ENCODE data around the gene ELANE. TPM values are rescaled to one million over a fixed set of nuclear protein-coding genes. Genes with fewer than 3 reads are reported as not detected.

The ELANE gene
- total RNA-seq: not detected in 2 replicates

DNA sequence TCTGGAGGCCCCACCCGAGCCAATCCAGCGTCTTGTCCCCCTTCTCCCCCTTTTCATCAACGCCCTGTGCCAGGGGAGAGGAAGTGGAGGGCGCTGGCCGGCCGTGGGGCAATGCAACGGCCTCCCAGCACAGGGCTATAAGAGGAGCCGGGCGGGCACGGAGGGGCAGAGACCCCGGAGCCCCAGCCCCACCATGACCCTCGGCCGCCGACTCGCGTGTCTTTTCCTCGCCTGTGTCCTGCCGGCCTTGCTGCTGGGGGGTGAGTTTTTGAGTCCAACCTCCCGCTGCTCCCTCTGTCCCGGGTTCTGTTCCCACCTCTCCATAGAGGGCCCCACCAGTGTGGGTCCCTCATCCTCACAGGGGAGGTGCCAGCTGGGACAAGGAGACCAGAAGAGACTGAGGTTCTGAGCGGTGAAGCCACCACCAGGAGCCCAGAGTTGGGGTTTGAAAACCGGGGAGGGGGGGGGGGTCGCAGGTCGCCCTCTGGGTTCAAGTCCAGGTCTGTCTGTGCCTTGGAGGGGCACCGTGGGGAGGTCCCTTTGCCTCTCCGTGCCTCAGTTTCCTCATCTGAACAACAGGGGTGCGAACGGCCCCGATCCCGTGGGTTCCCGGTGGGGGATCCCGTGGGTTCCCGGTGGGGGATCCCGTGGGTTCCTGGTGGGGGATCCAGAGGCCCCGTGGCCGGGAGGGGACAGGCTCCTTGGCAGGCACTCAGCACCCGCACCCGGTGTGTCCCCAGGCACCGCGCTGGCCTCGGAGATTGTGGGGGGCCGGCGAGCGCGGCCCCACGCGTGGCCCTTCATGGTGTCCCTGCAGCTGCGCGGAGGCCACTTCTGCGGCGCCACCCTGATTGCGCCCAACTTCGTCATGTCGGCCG lies at the start of gene ELANE:
ELANE (plus strand) TSS at position 168 of the 878 bp plus-strand sequence; CDS start at position 194, 26 bp downstream.
- no peak for DNase-seq (ENCODE audit: low read depth, low spot score)

DNA sequence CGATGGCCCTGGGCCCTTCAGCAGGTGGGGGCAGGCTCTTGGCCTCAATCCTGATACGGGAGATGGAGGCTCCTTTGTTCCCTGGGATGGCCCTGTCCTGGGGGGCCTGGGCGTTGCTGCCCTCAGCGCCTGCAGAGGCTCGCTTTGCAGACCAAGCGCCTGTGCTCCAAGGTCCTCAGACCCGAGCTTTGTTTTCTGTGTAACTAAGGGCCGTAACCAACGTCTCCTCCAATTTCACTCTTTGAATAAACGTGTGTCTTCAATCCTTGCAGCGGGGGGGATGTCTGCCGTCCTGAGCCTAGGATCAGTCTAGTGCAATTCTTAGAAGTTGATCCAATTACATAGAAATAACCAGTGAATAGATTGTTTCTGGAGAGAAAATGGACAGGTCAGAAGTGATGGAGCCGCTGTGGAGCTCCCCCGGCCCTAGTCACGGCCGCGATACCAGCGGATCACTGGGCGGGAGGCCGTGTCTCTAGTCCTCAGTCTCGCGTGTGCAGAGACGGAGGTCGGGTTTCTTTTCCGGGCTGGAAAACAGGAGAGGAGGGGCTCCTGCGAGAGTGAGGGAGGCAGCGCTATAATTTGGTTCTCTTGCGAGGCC lies 49.5 kb upstream of the ELANE start:
- no peak for DNase-seq (ENCODE audit: low read depth, low spot score)

DNA sequence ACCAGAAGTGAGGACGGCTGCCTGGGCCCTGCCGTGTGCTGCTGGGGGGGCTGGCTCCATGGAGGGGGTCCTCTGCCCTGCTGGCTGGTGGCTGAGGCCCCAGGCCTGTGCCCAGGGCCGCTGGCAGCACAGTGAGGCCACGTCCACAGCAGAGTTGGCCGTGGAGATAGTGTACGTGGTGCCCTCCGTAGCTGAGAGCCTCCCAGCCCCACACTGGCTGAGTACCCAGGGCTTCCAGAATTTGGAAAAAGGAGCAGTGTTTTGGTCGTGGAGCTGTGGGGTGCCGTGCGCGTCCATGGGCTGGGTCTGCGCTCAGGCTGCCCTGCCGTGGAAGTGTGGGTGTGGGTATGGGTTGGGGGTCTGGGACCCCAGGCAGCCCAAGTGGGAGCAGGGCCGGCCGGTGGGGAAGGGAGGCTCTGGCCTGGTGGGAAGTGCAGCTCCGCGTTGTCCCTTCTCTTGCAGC lies 49.0 kb upstream of the ELANE start:
- DNase-seq (ENCODE audit: low read depth, low spot score): no peak

DNA sequence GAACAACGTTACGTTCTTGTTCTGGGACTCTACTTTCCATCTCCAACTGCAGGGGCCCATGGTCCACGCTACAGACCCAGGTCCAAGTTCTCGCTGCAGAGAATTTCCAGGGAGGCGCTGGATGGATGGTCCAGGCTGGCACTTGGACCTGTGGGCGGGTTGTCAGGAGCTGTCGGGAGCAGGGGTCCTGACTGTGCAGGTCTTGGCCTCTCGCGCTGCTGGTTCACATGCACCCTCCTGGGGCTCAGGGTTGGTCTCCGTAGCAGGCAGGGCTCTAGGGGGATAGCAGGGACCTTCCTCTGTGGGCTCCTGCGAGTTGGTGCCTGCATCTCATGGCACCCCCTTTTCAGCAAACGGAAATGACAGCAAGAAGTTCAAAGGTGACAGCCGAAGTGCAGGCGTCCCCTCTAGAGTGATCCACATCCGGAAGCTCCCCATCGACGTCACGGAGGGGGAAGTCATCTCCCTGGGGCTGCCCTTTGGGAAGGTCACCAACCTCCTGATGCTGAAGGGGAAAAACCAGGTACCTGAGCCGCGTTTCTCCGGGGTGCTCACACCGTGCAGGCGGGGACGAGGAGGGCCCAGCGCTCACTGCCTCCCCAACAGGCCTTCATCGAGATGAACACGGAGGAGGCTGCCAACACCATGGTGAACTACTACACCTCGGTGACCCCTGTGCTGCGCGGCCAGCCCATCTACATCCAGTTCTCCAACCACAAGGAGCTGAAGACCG lies 48.3 kb upstream of the ELANE start:
- no peak for DNase-seq (ENCODE audit: low read depth, low spot score)

DNA sequence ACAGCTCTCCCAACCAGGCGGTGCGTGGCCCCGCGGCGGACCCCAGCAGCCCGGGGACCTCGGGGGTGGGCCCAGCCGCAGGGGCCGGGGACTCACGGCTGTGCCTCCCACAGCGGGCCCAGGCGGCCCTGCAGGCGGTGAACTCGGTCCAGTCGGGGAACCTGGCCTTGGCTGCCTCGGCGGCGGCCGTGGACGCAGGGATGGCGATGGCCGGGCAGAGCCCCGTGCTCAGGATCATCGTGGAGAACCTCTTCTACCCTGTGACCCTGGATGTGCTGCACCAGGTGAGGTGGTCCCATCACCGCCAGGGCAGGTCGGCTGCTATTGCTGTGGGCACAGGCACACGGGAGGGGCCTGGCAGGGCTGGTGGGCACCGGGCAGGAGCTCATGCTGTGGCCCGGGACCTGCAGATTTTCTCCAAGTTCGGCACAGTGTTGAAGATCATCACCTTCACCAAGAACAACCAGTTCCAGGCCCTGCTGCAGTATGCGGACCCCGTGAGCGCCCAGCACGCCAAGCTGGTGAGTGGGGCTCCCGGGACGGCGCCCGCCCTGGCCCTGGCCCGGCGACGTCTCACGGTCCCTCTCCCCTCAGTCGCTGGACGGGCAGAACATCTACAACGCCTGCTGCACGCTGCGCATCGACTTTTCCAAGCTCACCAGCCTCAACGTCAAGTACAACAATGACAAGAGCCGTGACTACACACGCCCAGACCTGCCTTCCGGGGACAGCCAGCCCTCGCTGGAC lies 47.5 kb upstream of the ELANE start:
- no peak for DNase-seq (ENCODE audit: low read depth, low spot score)

DNA sequence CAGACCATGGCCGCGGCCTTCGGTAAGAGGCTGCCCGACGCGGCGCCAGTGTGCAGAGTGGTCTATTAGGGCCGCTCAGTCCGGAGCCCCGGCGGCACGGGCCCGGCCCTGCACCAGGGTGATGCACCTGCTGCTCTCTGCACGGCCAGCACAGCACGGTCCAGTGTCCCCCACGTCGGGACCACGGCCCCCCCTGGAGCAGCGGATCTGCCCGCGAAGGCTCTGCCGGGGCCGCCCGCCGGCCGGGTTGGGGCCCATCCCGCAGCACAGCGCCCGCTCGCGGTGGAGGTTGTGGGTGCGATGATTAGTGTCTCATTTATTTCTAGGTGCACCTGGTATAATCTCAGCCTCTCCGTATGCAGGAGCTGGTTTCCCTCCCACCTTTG lies 46.9 kb upstream of the ELANE start:
- no peak for DNase-seq (ENCODE audit: low read depth, low spot score)

DNA sequence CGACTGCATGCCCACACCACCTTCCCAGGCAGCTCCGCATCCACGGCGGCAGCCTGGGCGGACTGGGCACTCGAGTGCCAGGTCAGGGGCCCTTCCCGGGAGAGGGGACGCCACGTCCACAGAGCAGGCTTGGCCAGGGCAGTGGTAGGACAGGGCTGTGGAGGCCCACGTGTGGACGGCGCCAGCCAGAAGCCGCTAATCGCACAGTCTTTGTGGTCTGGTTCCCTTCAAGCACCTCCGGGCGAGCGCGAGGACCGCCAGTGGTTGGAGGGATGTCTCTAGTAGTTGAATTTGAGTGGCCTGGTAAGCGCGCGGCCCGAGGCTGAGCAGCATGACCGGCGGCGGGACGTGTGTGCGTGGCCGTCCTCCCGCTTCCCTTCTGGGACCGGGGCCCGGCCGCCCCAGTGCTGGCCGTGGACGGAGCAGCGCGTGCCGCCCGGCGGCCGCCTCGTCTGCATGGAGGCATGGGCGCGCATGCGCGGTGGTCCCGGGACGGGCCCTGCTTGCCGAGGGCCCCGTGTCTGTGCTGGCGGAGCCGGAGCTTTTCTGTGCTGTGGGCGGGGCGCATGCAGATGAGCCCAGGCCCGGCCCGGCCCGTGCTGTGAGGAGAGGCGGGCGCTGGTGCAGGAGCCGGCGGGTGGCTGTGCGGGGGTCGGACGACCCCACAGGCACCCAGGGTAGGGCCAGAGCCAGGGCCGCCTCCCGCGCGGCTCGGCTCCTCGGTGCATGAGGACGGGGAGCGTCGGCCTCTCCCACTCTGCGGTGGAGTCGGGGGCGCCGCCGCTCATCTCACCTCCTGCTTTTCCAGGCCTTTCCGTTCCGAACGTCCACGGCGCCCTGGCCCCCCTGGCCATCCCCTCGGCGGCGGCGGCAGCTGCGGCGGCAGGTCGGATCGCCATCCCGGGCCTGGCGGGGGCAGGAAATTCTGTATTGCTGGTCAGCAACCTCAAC lies 46.2 kb upstream of the ELANE start:
- DNase-seq (ENCODE audit: low read depth, low spot score): no peak

DNA sequence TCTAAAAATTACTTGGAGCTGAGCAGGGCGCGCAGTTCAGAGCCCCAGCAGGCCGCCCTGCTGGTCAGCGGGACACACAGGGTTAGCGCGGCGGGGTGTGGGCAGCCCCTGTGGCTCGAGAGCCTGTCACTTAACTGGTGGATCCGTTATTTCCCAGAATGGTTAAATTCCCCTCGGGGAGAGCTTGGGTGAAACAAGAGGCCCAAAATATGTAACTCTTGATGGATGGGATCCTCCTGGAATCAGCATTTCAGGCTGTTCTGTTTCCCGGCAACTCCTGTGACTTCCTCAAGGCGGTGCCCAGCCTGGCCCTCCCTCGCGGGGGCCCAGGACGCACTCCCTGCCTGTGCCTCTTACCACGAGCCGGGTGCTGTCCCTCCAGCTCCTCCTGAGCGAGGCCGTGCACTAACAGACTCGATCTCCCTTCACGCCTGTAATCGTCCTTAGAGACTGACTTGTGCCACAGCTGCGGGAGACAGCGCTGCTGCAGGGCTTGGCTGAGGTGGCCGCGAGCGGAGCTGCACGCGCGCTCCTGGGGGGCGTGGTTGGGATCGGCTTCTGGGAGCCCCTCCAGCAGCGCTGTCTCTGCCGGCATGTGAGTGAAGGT lies 45.2 kb upstream of the ELANE start:
- DNase-seq (ENCODE audit: low read depth, low spot score): no peak

DNA sequence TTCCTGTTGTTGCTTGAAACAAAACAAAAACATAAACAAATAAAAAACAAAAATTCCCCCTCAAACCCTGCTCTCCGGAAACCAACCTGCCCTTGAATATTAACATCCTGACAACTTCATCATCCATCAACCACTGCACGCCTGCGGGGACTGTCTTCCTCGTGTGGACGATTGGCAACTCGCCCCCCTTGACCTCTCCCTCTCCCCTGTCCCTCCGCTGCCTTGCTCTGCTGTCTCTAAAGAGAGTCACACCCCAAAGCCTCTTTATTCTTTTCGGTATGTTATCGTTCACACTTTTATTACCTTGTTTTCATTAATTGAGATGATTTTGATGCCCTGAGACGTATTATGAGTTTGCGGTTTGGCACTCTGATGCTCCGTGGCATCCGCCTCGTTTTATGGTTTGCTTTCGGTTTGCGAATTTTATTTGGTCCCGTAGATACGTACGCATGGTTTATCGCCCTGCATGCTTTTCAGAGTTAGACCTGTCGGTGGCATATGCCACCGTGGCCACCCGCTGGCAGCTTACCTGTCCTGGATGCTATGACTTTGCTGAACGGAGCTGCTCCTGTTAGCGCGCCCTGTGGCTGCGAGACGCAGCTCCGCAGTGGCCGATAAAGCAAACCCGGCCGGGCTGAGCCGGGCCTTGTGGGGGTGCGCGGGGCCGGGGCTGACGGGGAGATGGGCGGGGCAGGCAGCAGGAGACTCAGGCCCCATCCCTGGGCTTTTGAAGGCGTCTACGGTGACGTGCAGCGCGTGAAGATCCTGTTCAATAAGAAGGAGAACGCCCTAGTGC lies 44.3 kb upstream of the ELANE start:
- DNase-seq (ENCODE audit: low read depth, low spot score): no peak

DNA sequence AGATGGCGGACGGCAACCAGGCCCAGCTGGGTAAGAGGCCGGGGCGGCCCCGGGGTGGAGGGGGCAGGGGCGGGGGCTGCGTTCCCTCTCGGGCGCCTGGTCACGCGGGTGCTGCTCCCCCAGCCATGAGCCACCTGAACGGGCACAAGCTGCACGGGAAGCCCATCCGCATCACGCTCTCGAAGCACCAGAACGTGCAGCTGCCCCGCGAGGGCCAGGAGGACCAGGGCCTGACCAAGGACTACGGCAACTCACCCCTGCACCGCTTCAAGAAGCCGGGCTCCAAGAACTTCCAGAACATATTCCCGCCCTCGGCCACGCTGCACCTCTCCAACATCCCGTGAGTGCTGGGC lies 43.7 kb upstream of the ELANE start:
- no peak for DNase-seq (ENCODE audit: low read depth, low spot score)

DNA sequence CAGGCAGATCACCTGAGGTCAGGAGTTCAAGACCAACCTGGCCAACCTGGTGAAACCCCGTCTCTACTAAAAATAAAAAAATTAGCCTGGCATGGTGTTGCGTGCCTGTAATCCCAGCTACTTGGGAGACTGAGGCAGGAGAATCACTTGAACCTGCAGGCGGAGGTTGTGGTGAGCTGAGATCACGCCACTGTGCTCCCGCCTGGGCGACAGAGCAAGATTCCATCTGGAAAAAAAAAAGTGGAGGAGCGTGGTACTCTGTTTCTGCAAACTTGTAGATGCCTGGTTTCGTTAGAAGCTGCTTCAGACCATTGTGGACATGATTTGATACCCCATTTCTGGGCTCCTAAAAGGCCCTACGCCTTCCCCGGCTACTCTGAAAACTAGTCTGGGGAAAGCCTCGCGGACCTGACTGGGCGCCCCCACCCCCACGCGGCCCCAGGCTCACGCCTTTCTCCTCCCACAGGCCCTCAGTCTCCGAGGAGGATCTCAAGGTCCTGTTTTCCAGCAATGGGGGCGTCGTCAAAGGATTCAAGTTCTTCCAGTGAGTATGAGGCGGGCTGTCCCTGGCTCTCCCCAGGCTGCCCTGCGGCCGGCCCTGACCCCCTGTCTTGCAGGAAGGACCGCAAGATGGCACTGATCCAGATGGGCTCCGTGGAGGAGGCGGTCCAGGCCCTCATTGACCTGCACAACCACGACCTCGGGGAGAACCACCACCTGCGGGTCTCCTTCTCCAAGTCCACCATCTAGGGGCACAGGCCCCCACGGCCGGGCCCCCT lies 41.8 kb upstream of the ELANE start:
- no peak for DNase-seq (ENCODE audit: low read depth, low spot score)

DNA sequence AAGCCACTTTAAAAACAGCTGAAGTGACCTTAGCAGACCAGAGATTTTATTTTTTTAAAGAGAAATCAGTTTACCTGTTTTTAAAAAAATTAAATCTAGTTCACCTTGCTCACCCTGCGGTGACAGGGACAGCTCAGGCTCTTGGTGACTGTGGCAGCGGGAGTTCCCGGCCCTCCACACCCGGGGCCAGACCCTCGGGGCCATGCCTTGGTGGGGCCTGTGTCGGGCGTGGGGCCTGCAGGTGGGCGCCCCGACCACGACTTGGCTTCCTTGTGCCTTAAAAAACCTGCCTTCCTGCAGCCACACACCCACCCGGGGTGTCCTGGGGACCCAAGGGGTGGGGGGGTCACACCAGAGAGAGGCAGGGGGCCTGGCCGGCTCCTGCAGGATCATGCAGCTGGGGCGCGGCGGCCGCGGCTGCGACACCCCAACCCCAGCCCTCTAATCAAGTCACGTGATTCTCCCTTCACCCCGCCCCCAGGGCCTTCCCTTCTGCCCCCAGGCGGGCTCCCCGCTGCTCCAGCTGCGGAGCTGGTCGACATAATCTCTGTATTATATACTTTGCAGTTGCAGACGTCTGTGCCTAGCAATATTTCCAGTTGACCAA lies 41.1 kb upstream of the ELANE start:
- DNase-seq (ENCODE audit: low read depth, low spot score): no peak

DNA sequence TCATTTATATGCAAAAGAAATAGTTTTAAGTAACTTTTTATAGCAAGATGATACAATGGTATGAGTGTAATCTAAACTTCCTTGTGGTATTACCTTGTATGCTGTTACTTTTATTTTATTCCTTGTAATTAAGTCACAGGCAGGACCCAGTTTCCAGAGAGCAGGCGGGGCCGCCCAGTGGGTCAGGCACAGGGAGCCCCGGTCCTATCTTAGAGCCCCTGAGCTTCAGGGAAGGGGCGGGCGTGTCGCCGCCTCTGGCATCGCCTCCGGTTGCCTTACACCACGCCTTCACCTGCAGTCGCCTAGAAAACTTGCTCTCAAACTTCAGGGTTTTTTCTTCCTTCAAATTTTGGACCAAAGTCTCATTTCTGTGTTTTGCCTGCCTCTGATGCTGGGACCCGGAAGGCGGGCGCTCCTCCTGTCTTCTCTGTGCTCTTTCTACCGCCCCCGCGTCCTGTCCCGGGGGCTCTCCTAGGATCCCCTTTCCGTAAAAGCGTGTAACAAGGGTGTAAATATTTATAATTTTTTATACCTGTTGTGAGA lies 40.5 kb upstream of the ELANE start:
- no peak for DNase-seq (ENCODE audit: low read depth, low spot score)

DNA sequence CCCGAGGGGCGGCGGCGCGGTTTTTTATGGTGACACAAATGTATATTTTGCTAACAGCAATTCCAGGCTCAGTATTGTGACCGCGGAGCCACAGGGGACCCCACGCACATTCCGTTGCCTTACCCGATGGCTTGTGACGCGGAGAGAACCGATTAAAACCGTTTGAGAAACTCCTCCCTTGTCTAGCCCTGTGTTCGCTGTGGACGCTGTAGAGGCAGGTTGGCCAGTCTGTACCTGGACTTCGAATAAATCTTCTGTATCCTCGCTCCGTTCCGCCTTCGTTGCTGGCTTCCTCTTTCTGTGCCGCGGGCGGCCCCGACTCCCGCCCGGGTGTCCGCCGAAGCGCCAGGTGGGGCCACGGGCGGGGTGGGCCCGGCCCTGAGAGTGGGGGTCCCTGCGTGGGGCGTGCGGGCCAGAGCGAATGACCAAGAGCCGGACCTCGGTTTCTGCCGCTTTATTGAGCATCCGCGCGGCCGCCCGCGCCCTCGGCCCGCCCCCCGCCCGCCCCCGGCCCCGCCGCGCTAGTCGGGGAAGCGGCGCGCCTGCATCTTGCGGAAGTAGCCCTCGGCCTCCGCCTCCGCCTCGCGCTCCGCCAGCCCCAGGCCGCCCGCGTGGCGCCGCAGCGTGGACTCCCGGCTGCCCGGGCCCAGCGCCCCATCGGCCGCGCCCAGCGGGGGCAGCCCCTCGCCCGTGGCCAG lies 39.9 kb upstream of the ELANE start:
- DNase-seq (ENCODE audit: low read depth, low spot score): no peak

DNA sequence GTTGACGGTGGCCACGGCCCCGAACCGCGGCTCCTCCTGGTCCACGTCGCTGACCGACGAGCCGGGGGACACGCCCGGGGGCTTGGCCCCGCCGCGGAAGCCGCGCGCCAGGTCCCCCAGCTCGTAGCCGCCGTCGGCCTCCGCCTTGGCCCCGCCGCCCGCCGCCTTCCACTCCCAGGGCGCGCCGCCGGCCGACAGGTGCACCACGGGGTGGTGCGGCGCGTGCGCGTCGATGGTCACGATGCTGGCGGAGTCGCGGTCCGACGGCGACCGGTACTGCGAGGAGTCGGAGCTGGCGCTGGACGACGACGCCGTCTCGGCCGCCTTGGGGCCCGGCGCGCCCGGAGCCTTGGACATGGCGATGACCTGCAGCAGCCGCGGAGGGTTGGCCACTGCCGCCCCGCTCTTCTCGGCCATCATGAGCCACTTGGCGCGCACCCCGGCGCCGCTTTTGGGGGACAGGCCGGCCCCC lies 39.3 kb upstream of the ELANE start:
- DNase-seq (ENCODE audit: low read depth, low spot score): no peak

DNA sequence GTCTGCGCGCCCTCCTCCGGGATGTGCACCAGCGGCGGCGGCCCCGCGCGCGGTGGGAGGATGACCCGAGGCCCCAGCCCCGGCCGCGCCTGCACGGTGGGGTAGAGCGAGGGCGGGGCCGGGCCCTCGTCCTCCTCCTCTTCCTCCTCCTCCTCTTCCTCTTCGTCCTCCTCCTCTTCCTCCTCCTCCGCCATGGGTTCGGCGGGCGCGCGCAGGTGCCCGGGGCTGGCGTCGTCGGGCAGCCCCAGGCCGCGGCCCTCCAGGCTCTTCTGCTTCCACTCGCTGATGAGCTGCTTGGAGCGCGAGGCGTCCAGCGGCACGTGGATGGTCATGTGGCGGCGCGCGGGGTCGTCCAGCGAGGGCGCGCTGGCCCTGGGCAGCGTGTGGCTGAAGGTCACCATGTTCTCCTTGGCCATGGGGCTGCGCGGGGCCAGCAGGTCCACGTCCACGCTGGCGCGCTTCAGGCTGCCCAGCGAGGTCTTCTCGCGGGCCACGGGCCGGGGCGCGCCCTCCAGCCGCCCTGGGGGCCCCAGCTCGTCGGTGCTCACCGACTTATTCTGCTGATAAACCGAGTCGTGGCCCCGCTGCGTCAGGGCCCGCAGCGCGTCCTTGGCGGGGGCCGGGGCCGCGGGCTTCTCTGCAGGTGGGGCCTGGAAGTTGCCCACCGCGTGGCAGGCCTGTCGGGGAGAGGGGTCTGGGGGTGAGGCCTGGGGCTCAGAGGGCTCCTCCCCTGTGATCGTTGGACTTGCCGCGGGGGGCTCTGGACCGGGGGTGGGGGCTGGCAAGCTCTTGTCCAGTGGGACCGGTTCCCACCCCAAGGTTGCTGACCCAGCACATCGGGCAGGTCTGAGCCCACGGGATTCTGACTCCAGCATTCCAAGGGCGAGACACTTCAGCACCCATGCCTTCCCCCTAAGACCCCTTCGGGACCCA lies 38.6 kb upstream of the ELANE start:
- no peak for DNase-seq (ENCODE audit: low read depth, low spot score)
